ENCODE measurements around the gene SORCS2.

GRCh38 chr4:7769396-7770223, 577.3 kb downstream of the SORCS2 start:
- no peak for TF ChIP-seq CTCF (conservative IDR thresholded peaks at IDR 0.05; ENCODE audit: low read length)
- TF ChIP-seq EZH2phosphoT487 (IDR thresholded peaks at IDR 0.05; ENCODE audit: borderline replicate concordance, low read depth, low read length): no peak

All from OCI-LY7 (cell line).